Esophagus muscularis mucosa (tissue), 4 donors: Measurements from ENCODE around the gene LMBRD2. TPM values are rescaled to one million over a fixed set of nuclear protein-coding genes. Genes with fewer than 3 reads are reported as not detected.
"Not testable (repeated sequence)": the region's sequence is repeated elsewhere in the genome, so short reads cannot be mapped to it uniquely, and the experiment has no call there.

Experiments used
- DNase-seq: peaks from one replicate; pipeline ENCODE4 v3.0.0-alpha.2; 2017; ENCODE audit errors: extremely low spot score
- H3K27ac ChIP-seq, 4 donors: fragments of 200-600 bp; sonication (generic); replicated peaks in 1 of 4; 1 replicate in 3 of 4; 2 replicates in 1 of 4; pipeline ENCODE4 v1.5.1; 2016 to 2019; ENCODE audit warnings: mild to moderate bottlenecking in 1 of 4
- H3K27me3 ChIP-seq, 4 donors: fragments of 200-600 bp; sonication (generic); one replicate each; pipeline versions ENCODE4 v1.5.1 to v1.6.0; 2016 to 2019
- H3K36me3 ChIP-seq, 4 donors: fragments of 200-600 bp; sonication (generic); one replicate each; pipeline ENCODE4 v1.5.1; 2016 to 2019
- H3K4me1 ChIP-seq, 4 donors: fragments of 200-600 bp; sonication (generic); one replicate each; pipeline ENCODE4 v1.5.1; 2016 to 2019
- H3K4me3 ChIP-seq, 4 donors: fragments of 200-600 bp; sonication (generic); 1 replicate in 2 of 4; 2 replicates in 2 of 4; pipeline ENCODE4 v1.5.1; 2016 to 2019; ENCODE audit warnings: mild to moderate bottlenecking in 4 of 4, moderate library complexity in 1 of 4
- H3K9me3 ChIP-seq, 4 donors: fragments of 200-600 bp; sonication (generic); 1 replicate in 3 of 4; 2 replicates in 1 of 4; pipeline ENCODE4 v1.5.1; 2016 to 2019
- CTCF ChIP-seq, 3 experiments: fragments of 200-600 bp in 2 of 3; fragments of 450-650 bp in 1 of 3; sonication (generic) in 2 of 3; IDR thresholded peaks; one replicate each; pipeline ENCODE4 v1.5.1; 2017 to 2019; ENCODE audit warnings: antibody characterized with exemption in 3 of 3, mild to moderate bottlenecking in 2 of 3, moderate library complexity in 1 of 3
- EP300 ChIP-seq: sonication (generic); formaldehyde crosslinking; IDR thresholded peaks from one replicate; pipeline ENCODE4 v1.6.1; 2017; ENCODE audit warnings: antibody characterized with exemption
- POLR2A ChIP-seq: fragments of 450-650 bp; IDR thresholded peaks from one replicate; pipeline ENCODE4 v1.6.1; 2017; ENCODE audit warnings: antibody characterized with exemption, moderate library complexity, mild to moderate bottlenecking, low read depth
- POLR2AphosphoS5 ChIP-seq, 2 donors: sonication (generic); formaldehyde crosslinking; IDR thresholded peaks; one replicate each; pipeline ENCODE4 v1.6.1; 2017; ENCODE audit warnings: antibody characterized with exemption in 2 of 2
- WGBS: methylation state at CpG from one replicate; pipeline ENCODE4 v1.1.5; 2018; 5-methylcytosine and 5-hydroxymethylcytosine counted together
- intact Hi-C: fragments of 100-400 bp; cut with DNase I; formaldehyde crosslinking; loops from one replicate; pipeline ENCODE4 v1.15.1; 2023
- total RNA-seq, 4 donors: library from RNA; depleted of rRNA; stranded (reverse); fragments of >200 nt; gene quantifications; one replicate each; pipeline versions ENCODE4 v1.1.0 to v1.2.1, GENCODE V29; 2016

LMBRD2 gene
- total RNA-seq, result 10 to 100 TPM; 10.4 to 12.5 (median 11.2) TPM

DNA sequence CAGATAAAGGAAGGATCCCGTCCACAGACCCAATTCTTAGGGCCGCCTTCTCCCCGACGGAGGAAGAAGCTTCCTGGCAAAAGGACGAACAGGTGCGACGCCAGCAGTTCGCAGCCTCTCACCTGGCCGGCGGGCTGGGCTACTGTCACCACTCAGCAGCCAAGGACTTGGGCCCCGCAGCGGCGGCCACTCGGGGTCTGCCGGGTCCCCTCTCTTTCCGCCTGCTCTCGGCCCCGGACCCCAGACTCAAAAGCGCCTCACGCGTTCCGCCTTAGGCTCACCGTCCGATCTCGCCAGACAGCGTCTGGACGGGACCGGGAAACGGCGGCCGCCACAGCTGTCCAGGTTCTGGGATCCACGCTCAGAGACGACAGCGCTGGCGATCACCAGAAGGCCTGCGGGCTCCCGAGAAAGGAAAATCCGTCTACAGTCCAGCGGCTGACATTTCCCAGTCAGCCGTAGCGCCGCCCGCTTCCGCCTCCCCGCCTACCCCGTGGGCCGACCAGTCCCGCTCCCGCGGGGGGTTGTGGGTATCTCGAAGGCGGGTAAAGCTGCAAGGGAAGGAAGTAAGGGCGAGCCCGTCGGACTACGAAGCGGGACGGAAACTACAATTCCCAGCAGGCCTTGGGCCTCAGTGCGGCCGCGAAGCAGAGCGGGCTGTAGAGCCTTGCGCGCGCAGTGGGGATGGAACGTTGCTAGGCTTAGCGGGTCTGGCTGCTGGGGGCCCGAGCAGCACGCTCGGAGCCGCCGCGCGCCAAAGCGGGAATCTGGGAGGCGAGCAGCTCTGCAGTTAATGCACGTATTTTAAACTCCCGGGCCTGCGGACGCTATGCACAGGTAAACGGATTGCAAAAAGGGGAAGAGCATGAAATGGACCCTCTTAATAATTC lies at the start of gene LMBRD2, which contains the start of gene SKP2:
LMBRD2 (minus strand) TSS at position 454 of the 890 bp plus-strand sequence. CDS start 8,538 bp downstream, outside the sequence.
SKP2 (plus strand) TSS at position 678 of the 890 bp plus-strand sequence; CDS start at position 830, 152 bp downstream.
- intact Hi-C loops, result no loop called here
- 0% methylated on average over 29 of the region's 81 CpGs for WGBS
- peaks cover 40 to 50% (median 43%) of the 10 kb centered on the region in 4 donors for H3K4me1 ChIP-seq
- no peaks in the 10 kb centered on the region for H3K27me3 ChIP-seq
- H3K9me3 ChIP-seq, result no peaks in the 10 kb centered on the region
- DNase-seq, result peak; percentile 98
- H3K4me3 ChIP-seq, result peak within 1 kb of the TSS; percentile 78 to 95 (median 90)
- peaks cover 0 to 33% (median 15%) of the 10 kb centered on the region in 4 donors for H3K36me3 ChIP-seq
- no peak for TF ChIP-seq EP300
- TF ChIP-seq CTCF (IDR thresholded peaks at IDR 0.05), result peak in 1 of 3 experiments; percentile 13
- peak; percentile 81 to 97 for TF ChIP-seq POLR2AphosphoS5 (IDR thresholded peaks at IDR 0.05)
- no peak for TF ChIP-seq POLR2A
- peak within 1 kb of the TSS; percentile 78 to 90 (median 88) for H3K27ac ChIP-seq

DNA sequence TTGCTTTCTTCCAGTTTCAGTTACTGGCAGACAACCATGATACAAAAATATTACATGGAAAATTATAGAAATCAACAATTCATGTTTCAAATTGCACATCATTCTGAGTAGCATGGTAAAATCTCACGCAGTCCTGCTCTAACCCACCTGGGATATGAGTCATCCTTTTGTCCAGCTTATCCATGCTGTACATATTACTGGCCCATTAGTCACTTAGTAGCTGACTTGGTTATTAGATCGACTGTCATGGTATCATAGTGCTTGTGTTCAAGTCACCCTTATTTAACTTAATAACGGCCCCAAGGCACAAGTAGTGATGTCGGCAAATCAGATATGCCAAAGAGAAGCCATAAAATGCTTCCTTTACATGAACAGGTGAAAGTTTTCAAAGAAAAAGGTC lies 48.8 kb upstream of the LMBRD2 start:
- H3K27me3 ChIP-seq, result no peaks in the 10 kb centered on the region
- TF ChIP-seq CTCF (IDR thresholded peaks at IDR 0.05) (no peak), POLR2AphosphoS5 (IDR thresholded peaks at IDR 0.05) (no peak), EP300 (no peak), POLR2A (no peak)
- 96% methylated on average over 4 of the region's 4 CpGs for WGBS
- H3K9me3 ChIP-seq, result no peaks in the 10 kb centered on the region
- no peak overlapping the region for H3K27ac ChIP-seq
- H3K4me3 ChIP-seq, result no peak overlapping the region
- peaks cover 34 to 84% (median 49%) of the 10 kb centered on the region in 4 donors for H3K36me3 ChIP-seq
- DNase-seq, result no peak
- peaks cover 4 to 10% (median 5%) of the 10 kb centered on the region in 4 donors for H3K4me1 ChIP-seq
- intact Hi-C loops, result no loop called here

DNA sequence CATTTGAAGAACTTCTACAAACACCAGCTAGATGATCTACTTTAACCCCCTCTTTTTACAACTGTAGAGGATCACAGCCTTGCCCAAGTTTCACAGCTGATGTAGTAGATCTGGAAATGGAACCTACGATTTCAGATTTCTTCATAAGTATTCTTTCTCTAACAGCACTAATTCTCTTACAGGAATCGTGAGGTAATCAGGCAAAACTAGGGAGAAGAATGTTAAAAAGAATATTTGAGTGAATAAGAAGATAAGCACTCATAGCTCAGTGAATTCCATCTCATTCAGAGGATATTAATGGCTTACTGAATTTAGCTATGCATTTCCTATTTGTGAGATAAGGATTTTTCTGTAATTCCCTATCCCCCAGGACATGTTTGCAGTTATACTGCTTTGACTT lies 47.9 kb upstream of the LMBRD2 start:
- WGBS, result 83% methylated on average over 2 of the region's 2 CpGs
- peaks cover 41 to 86% (median 51%) of the 10 kb centered on the region in 4 donors for H3K36me3 ChIP-seq
- no peak overlapping the region for H3K4me3 ChIP-seq
- intact Hi-C loops, result no loop called here
- no peak overlapping the region for H3K27ac ChIP-seq
- no peaks in the 10 kb centered on the region for H3K27me3 ChIP-seq
- DNase-seq, result no peak
- H3K9me3 ChIP-seq, result no peaks in the 10 kb centered on the region
- TF ChIP-seq EP300 (no peak), POLR2AphosphoS5 (IDR thresholded peaks at IDR 0.05) (no peak), CTCF (IDR thresholded peaks at IDR 0.05) (no peak), POLR2A (no peak)
- peaks cover 4 to 10% (median 5%) of the 10 kb centered on the region in 4 donors for H3K4me1 ChIP-seq

GRCh38 chr5:36198783-36199182 lies 47.1 kb upstream of the LMBRD2 start:
- H3K4me1 ChIP-seq, H3K27me3 ChIP-seq, H3K4me3 ChIP-seq, H3K9me3 ChIP-seq, H3K27ac ChIP-seq, DNase-seq, intact Hi-C loops: not testable (repeated sequence)
- H3K36me3 ChIP-seq, result peaks cover 41 to 89% (median 57%) of the 10 kb centered on the region in 4 donors
- WGBS, result 90% methylated on average over 3 of the region's 3 CpGs

DNA sequence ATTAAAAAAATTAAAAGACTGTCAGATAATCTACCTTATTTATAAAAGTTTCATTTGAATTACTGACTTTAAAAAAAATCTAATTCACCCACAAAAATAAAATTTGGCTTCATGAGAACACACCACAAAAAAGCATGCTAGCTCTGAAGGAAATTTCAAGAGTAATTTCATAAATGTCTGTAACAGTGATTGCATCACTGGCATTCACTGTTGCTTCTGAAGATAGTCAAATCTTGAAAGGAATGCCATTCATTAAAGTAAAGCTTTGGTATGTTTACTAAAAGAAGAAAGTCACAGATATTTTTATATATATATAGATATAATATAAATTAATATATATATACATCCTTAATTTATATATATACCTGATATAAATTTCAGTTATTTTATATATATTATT lies 46.6 kb upstream of the LMBRD2 start:
- no peak overlapping the region for H3K4me3 ChIP-seq
- H3K27ac ChIP-seq, result no peak overlapping the region
- DNase-seq, result no peak
- H3K4me1 ChIP-seq, result peaks cover 4 to 10% (median 5%) of the 10 kb centered on the region in 4 donors
- TF ChIP-seq CTCF (IDR thresholded peaks at IDR 0.05) (no peak), POLR2A (no peak), EP300 (no peak), POLR2AphosphoS5 (IDR thresholded peaks at IDR 0.05) (no peak)
- no peaks in the 10 kb centered on the region for H3K9me3 ChIP-seq
- H3K36me3 ChIP-seq, result peaks cover 41 to 89% (median 60%) of the 10 kb centered on the region in 4 donors
- intact Hi-C loops, result no loop called here
- H3K27me3 ChIP-seq, result no peaks in the 10 kb centered on the region
